Panc1 (cell line): ENCODE data around the gene DGCR8. TPM values are rescaled to one million over a fixed set of nuclear protein-coding genes. Genes with fewer than 3 reads are reported as not detected.

Experiments used
- ATAC-seq: fragments of 200-7000 bp; cut with Tn5 transposase; 2 replicates; pipeline ENCODE4 v1.9.1; 2020; ENCODE audit warnings: mild to moderate bottlenecking, moderate library complexity
- BruUV-seq: library from RNA; stranded (reverse); fragments of 400-500 nt; replicated peaks from 2 replicates; lab custom pipeline; 2021; lab: Mats Ljungman, UMichigan
- CTCF ChIA-PET: fragments of 300-600 bp; sonication (Branson Sonifier 250); formaldehyde crosslinking; loops from one replicate; lab custom pipeline; 2022; ENCODE audit warnings: antibody characterized with exemption; lab: Charles Lee
- POLR2A ChIA-PET: fragments of 300-600 bp; sonication (Branson Sonifier 250); formaldehyde crosslinking; loops from one replicate; lab custom pipeline; 2022; ENCODE audit warnings: antibody characterized with exemption; lab: Charles Lee
- DNase-seq: peaks from one replicate; pipeline ENCODE4 v3.0.0-alpha.2; 2010; ENCODE audit warnings: low read depth, low spot score
- H3K27ac ChIP-seq: 2 replicates; pipeline ENCODE4 v1.5.1; 2011; ENCODE audit warnings: mild to moderate bottlenecking, low read length, inconsistent platforms
- H3K27me3 ChIP-seq: fragments of 200-500 bp; sonication (Bioruptor generic); 2 replicates; pipeline ENCODE4 v1.6.0; 2014; ENCODE audit warnings: low read length, inconsistent platforms; ENCODE audit not compliant: control insufficient read depth, insufficient read depth
- H3K36me3 ChIP-seq: fragments of 200-500 bp; sonication (Bioruptor generic); 2 replicates; pipeline ENCODE4 v1.5.1; 2014; ENCODE audit warnings: inconsistent platforms, mild to moderate bottlenecking, low read length, moderate library complexity; ENCODE audit not compliant: control insufficient read depth, insufficient read depth
- H3K4me1 ChIP-seq: 2 replicates; pipeline ENCODE4 v1.5.1; 2011; ENCODE audit warnings: inconsistent platforms, mild to moderate bottlenecking, low read length, moderate library complexity; ENCODE audit not compliant: control insufficient read depth, insufficient read depth
- H3K4me3 ChIP-seq, 2 experiments: 2 replicates each; pipeline ENCODE4 v1.5.1; 2011 to 2012; ENCODE audit warnings: low read depth in 2 of 2, low read length in 2 of 2, mild to moderate bottlenecking in 2 of 2, inconsistent platforms in 1 of 2, moderate library complexity in 1 of 2
- H3K9me3 ChIP-seq: fragments of 200-500 bp; sonication (Bioruptor generic); 2 replicates; pipeline ENCODE4 v1.5.1; 2014; ENCODE audit warnings: low read depth, mild to moderate bottlenecking, inconsistent platforms, low read length, moderate library complexity; ENCODE audit not compliant: control insufficient read depth, insufficient read depth
- POLR2AphosphoS5 ChIP-seq: IDR thresholded peaks from 2 replicates; pipeline ENCODE4 v1.6.1; 2012; ENCODE audit warnings: mild to moderate bottlenecking, low read depth, low read length, moderate library complexity
- SIN3A ChIP-seq: IDR thresholded peaks from 2 replicates; pipeline ENCODE4 v1.6.1; 2012; ENCODE audit warnings: low read depth, mild to moderate bottlenecking, low read length, moderate library complexity, borderline replicate concordance; ENCODE audit not compliant: insufficient read depth
- TCF7L2 ChIP-seq: IDR thresholded peaks from 2 replicates; pipeline ENCODE4 v1.6.1; 2011; ENCODE audit warnings: mild to moderate bottlenecking, low read depth, low read length, inconsistent platforms
- in situ Hi-C: cut with HindIII; loops from 2 replicates; pipeline ENCODE4 v1.10.0; 2016; ENCODE audit warnings: low sequenced_read_pairs, low pct_unique_long_range_greater_than_20kb
- intact Hi-C: fragments of 100-400 bp; cut with micrococcal nuclease; formaldehyde crosslinking; loops from one replicate; pipeline ENCODE4 v1.10.0; 2022; ENCODE audit not compliant: unreplicated experiment
- total RNA-seq: library from RNA; stranded (reverse); gene quantifications from one replicate; pipeline ENCODE4 v1.2.1, GENCODE V29; 2021; ENCODE audit not compliant: unreplicated experiment
- TF ChIP-seq, protein P1 (sequence below): fragments of 450-650 bp; IDR thresholded peaks from 2 replicates; pipeline ENCODE4 v1.5.1; 2017; ENCODE audit warnings: mild to moderate bottlenecking
- TF ChIP-seq, protein P2 (sequence below), 2 experiments: IDR thresholded peaks; 2 replicates each; pipeline ENCODE4 v1.6.1; 2011 to 2012; ENCODE audit warnings: low read depth in 2 of 2, control low read depth in 1 of 2, low read length in 1 of 2, mild to moderate bottlenecking in 1 of 2, moderate library complexity in 1 of 2; ENCODE audit not compliant: insufficient read depth in 1 of 2

Gene DGCR8
- total RNA-seq, 1 experiment from 2014 or later = 35.0 TPM

DNA sequence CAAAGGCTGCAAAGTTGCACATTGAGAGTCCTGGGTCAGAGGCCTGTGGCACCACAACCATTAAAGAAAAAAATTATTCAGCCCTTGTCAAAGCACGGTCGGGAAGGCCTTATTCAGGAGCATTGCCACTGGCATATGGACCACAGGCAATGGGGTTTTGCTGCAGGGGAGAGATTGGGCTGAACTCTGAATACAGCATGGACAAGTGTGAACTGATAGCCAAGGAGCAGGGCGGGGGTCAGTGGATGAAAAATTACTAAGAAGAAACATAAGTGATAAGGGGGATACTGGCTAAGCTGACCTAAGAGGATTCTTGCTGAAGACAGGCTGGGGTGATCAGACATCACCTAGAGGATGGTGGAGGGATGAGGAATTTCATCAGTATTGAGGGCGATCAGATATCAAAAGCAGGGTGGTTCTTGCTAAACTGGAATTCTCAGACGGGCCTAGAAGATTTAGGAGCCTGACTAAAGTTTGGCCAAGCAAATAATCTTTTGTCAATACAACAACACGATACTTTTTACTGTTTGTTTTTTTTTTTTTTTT lies 3.3 kb upstream of the DGCR8 start:
- ATAC-seq (no peak), DNase-seq (no peak)
- CTCF ChIA-PET = no interaction called here
- Histone ChIP-seq H3K27me3 (no peaks in the 10 kb centered on the region), H3K36me3 (peaks cover 3% of the 10 kb centered on the region), H3K9me3 (no peaks in the 10 kb centered on the region), H3K4me1 (peaks cover 3% of the 10 kb centered on the region), H3K4me3 (no peak overlapping the region), H3K27ac (no peak overlapping the region)
- in situ Hi-C loops (no loop called here), intact Hi-C loops (no loop called here)
- POLR2A ChIA-PET = no interaction called here
- no TSS peak for BruUV-seq
- TF ChIP-seq, protein P1, sequence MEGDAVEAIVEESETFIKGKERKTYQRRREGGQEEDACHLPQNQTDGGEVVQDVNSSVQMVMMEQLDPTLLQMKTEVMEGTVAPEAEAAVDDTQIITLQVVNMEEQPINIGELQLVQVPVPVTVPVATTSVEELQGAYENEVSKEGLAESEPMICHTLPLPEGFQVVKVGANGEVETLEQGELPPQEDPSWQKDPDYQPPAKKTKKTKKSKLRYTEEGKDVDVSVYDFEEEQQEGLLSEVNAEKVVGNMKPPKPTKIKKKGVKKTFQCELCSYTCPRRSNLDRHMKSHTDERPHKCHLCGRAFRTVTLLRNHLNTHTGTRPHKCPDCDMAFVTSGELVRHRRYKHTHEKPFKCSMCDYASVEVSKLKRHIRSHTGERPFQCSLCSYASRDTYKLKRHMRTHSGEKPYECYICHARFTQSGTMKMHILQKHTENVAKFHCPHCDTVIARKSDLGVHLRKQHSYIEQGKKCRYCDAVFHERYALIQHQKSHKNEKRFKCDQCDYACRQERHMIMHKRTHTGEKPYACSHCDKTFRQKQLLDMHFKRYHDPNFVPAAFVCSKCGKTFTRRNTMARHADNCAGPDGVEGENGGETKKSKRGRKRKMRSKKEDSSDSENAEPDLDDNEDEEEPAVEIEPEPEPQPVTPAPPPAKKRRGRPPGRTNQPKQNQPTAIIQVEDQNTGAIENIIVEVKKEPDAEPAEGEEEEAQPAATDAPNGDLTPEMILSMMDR = no peak
- TF ChIP-seq SIN3A = no peak
- TF ChIP-seq TCF7L2 = no peak
- no peak for TF ChIP-seq POLR2AphosphoS5
- TF ChIP-seq, protein P2, sequence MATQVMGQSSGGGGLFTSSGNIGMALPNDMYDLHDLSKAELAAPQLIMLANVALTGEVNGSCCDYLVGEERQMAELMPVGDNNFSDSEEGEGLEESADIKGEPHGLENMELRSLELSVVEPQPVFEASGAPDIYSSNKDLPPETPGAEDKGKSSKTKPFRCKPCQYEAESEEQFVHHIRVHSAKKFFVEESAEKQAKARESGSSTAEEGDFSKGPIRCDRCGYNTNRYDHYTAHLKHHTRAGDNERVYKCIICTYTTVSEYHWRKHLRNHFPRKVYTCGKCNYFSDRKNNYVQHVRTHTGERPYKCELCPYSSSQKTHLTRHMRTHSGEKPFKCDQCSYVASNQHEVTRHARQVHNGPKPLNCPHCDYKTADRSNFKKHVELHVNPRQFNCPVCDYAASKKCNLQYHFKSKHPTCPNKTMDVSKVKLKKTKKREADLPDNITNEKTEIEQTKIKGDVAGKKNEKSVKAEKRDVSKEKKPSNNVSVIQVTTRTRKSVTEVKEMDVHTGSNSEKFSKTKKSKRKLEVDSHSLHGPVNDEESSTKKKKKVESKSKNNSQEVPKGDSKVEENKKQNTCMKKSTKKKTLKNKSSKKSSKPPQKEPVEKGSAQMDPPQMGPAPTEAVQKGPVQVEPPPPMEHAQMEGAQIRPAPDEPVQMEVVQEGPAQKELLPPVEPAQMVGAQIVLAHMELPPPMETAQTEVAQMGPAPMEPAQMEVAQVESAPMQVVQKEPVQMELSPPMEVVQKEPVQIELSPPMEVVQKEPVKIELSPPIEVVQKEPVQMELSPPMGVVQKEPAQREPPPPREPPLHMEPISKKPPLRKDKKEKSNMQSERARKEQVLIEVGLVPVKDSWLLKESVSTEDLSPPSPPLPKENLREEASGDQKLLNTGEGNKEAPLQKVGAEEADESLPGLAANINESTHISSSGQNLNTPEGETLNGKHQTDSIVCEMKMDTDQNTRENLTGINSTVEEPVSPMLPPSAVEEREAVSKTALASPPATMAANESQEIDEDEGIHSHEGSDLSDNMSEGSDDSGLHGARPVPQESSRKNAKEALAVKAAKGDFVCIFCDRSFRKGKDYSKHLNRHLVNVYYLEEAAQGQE (IDR thresholded peaks at IDR 0.05; ENCODE audit: insufficient read depth in 1 of 2, low read depth in 2 of 2, low read length in 1 of 2) = no peak

DNA sequence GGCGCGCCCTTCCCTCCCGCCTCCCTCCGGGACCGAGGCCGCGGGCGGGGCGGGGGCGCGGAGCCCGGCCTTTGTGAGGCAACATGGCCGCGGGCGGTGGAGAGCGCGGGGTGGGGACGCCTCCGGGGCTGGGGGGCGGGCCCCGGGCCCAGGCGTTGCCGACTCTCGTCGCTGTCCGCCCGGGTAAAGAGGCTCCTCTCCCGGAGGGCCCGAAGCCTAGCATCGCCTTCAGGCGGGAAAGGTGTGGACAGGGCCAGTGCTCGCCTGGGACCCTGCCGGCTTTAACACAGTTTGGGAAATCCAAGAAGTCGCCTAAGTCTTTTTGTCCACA lies 369 bp downstream of the DGCR8 start:
- POLR2A ChIA-PET = no interaction called here
- Histone ChIP-seq H3K27ac (peak overlapping the region; percentile 94), H3K4me1 (peaks cover 11% of the 10 kb centered on the region), H3K27me3 (no peaks in the 10 kb centered on the region), H3K4me3 (peak overlapping the region; percentile 80 to 82), H3K36me3 (peaks cover 3% of the 10 kb centered on the region), H3K9me3 (no peaks in the 10 kb centered on the region)
- ATAC-seq = peak; percentile 79
- CTCF ChIA-PET = no interaction called here
- intact Hi-C loops (no loop called here), in situ Hi-C loops (no loop called here)
- BruUV-seq = no TSS peak
- no peak for TF ChIP-seq TCF7L2
- no peak for DNase-seq

DNA sequence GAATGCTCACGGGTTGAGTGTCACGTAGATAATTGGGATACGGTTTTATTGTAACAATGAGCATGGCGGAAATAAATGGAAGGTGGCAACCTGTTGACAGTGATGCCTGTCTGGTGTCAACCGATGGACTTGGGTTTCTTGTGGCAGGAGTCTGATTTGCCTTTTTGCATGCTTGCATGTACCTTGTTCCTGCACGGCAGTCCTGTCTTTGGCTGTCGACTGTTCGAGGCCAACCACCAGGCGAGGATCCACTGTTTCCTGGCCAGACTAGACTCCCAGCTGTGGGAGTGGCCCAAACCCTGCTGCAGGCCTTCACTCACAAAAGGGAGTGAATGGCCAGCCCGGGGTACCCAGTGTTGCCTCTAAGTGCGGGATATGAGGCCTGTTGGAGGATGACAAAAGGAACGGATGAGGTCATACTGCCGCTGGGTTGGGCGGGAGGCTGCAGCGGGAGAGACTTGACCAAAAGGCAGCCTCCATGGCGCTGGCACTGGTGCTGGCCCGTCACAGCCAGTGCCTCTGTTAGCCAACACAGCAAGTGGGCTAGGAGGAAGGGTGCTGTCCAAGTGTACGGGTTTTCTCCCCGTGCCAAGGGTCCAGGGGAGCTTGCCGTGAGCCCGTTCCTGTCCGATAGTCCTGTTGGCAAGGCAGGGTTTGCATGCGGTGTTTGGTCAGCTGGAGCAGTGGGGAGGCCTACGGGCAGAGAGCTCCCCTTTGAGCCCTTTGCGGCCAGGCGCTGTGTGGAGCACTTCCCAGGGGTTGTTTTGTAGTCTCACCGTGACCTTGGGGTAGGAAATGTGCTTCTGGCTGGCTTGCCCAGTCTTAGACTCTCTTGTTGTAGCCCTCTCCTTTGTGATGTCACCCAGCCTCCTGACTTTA lies 974 bp downstream of the DGCR8 start:
- Histone ChIP-seq H3K36me3 (peaks cover 3% of the 10 kb centered on the region), H3K9me3 (no peaks in the 10 kb centered on the region), H3K27me3 (no peaks in the 10 kb centered on the region), H3K4me3 (peak overlapping the region; percentile 80 to 82), H3K27ac (peak overlapping the region; percentile 94), H3K4me1 (peaks cover 11% of the 10 kb centered on the region)
- intact Hi-C loops = no loop called here
- CTCF ChIA-PET = no interaction called here
- POLR2A ChIA-PET = no interaction called here
- TSS peak; percentile 66 for BruUV-seq
- in situ Hi-C loops = no loop called here
- ATAC-seq (0 out of 2 replicates have a peak, but pooled peaks have one; percentile 3), DNase-seq (no peak)
- TF ChIP-seq TCF7L2 (no peak), SIN3A (no peak), POLR2AphosphoS5 (no peak)
- TF ChIP-seq, protein P1 = no peak
- TF ChIP-seq, protein P2 (IDR thresholded peaks at IDR 0.05; ENCODE audit: insufficient read depth in 1 of 2, low read depth in 2 of 2, low read length in 1 of 2) = no peak
